HepG2 (cell line): ENCODE results near the gene TCN1. TPM values are rescaled to one million over a fixed set of nuclear protein-coding genes. Genes with fewer than 3 reads are reported as not detected.

Experiments
- ATAC-seq: fragments of 200-7000 bp; cut with Tn5 transposase; 3 replicates; pipeline ENCODE4 v1.9.1; 2020; ENCODE audit warnings: mild to moderate bottlenecking, moderate library complexity
- BruUV-seq: library from RNA; stranded (reverse); fragments of 400-500 nt; replicated peaks from 2 replicates; lab custom pipeline; 2021; lab: Mats Ljungman, UMichigan
- CTCF ChIA-PET: fragments of 300-600 bp; formaldehyde crosslinking; extraction: SDS; loops from one replicate; lab custom pipeline; 2021; ENCODE audit warnings: low total read pairs, inconsistent platforms, low intra/inter-chr PET ratio; lab: Yijun Ruan, JAX
- POLR2A ChIA-PET: fragments of 350-600 bp; sonication (Branson Sonifier 250); formaldehyde crosslinking; loops from one replicate; lab custom pipeline; 2020; ENCODE audit warnings: antibody characterized with exemption, inconsistent platforms; lab: Yijun Ruan, JAX
- DNase-seq: peaks from one replicate; pipeline ENCODE4 v3.0.0-alpha.2; 2015; ENCODE audit warnings: low spot score
- FAIRE-seq: peaks from 3 replicates; lab custom pipeline; 2011; peaks lifted over from hg19 to GRCh38; lab: Jason Lieb, UNC
- H2AFZ ChIP-seq: one replicate; pipeline ENCODE4 v1.6.1; 2011; ENCODE audit warnings: low read length, inconsistent platforms
- H3K27ac ChIP-seq: fragments of 300-600 bp; 3 replicates; pipeline ENCODE4 v1.8.0; 2011; ENCODE audit warnings: mixed run types, mild to moderate bottlenecking, mixed read lengths, low read length, inconsistent platforms; ENCODE audit not compliant: insufficient read depth; ENCODE audit errors: extremely low read length
- H3K27me3 ChIP-seq, 2 experiments: fragments of 200-600 bp in 1 of 2; 2 replicates in 1 of 2; 3 replicates in 1 of 2; pipeline versions ENCODE4 v1.6.0 to v1.8.0; 2011; ENCODE audit warnings: low read length in 2 of 2, mild to moderate bottlenecking in 2 of 2, moderate library complexity in 2 of 2, inconsistent platforms in 1 of 2; ENCODE audit not compliant: insufficient read depth in 2 of 2, control insufficient read depth in 1 of 2
- H3K36me3 ChIP-seq, 2 experiments: fragments of 200-600 bp in 1 of 2; replicated peaks in 1 of 2; 2 replicates in 1 of 2; 3 replicates in 1 of 2; pipeline versions ENCODE4 v1.5.1 to v1.8.0; 2011; ENCODE audit warnings: low read length in 2 of 2, inconsistent platforms in 1 of 2; ENCODE audit not compliant: insufficient read depth in 2 of 2, control insufficient read depth in 1 of 2
- H3K4me1 ChIP-seq: 2 replicates; pipeline ENCODE4 v1.5.1; 2012; ENCODE audit warnings: low read length, inconsistent platforms; ENCODE audit not compliant: insufficient read depth
- H3K4me2 ChIP-seq: 2 replicates; pipeline ENCODE4 v1.6.0; 2011; ENCODE audit warnings: low read depth, low read length, inconsistent platforms
- H3K4me3 ChIP-seq, 3 experiments: fragments of 200-600 bp in 1 of 3; sonication (generic), shearing (Covaris generic) in 1 of 3; replicated peaks in 1 of 3; 2 replicates each; pipeline ENCODE4 v1.5.1; 2011 to 2016; ENCODE audit warnings: low read length in 3 of 3, inconsistent platforms in 2 of 3, low read depth in 2 of 3, mild to moderate bottlenecking in 2 of 3, control low read depth in 1 of 3, mixed read lengths in 1 of 3; ENCODE audit not compliant: insufficient read depth in 1 of 3
- H3K79me2 ChIP-seq: one replicate; pipeline ENCODE4 v1.6.1; 2011; ENCODE audit warnings: low read length, inconsistent platforms; ENCODE audit not compliant: insufficient read depth
- H3K9ac ChIP-seq: 2 replicates; pipeline ENCODE4 v1.6.0; 2011; ENCODE audit warnings: mild to moderate bottlenecking, low read depth, low read length, inconsistent platforms; ENCODE audit not compliant: insufficient read depth
- H3K9me3 ChIP-seq: 2 replicates; pipeline ENCODE4 v1.5.1; 2012; ENCODE audit warnings: mild to moderate bottlenecking, low read length
- H4K20me1 ChIP-seq: 2 replicates; pipeline ENCODE4 v1.6.0; 2011; ENCODE audit warnings: inconsistent platforms, mild to moderate bottlenecking, low read length, moderate library complexity; ENCODE audit not compliant: insufficient read depth
- ARNTL ChIP-seq: sonication (generic); formaldehyde crosslinking; IDR thresholded peaks from 2 replicates; pipeline ENCODE4 v1.4.0; 2020; ENCODE audit warnings: mild to moderate bottlenecking, missing genetic modification reagents
- BRD4 ChIP-seq: sonication (generic); formaldehyde crosslinking; IDR thresholded peaks from 2 replicates; pipeline ENCODE4 v1.4.0; 2020; ENCODE audit warnings: missing genetic modification reagents
- CAMTA2 ChIP-seq: sonication (generic); formaldehyde crosslinking; IDR thresholded peaks from 2 replicates; pipeline ENCODE4 v1.4.0; 2020; ENCODE audit warnings: mild to moderate bottlenecking, missing genetic modification reagents, borderline replicate concordance
- GPN1 ChIP-seq: sonication (generic); formaldehyde crosslinking; IDR thresholded peaks from 2 replicates; pipeline ENCODE4 v1.5.1; 2020; ENCODE audit warnings: missing genetic modification reagents, borderline replicate concordance
- HMG20A ChIP-seq: IDR thresholded peaks from 2 replicates; pipeline ENCODE4 v1.6.1; 2016; ENCODE audit warnings: borderline replicate concordance
- SOX6 ChIP-seq, 2 experiments: fragments of 450-650 bp in 1 of 2; sonication (generic) in 1 of 2; formaldehyde crosslinking in 1 of 2; IDR thresholded peaks; 2 replicates each; pipeline versions ENCODE4 v1.4.0 to v1.6.1; 2017 to 2020; ENCODE audit warnings: antibody characterized with exemption in 1 of 2, mild to moderate bottlenecking in 1 of 2, missing genetic modification reagents in 1 of 2
- SRSF4 ChIP-seq: fragments of 200-400 bp; formaldehyde crosslinking; IDR thresholded peaks from one replicate; pipeline ENCODE4 v1.6.1; 2018; ENCODE audit warnings: mild to moderate bottlenecking, low read depth, low read length, moderate library complexity; ENCODE audit not compliant: poor library complexity, severe bottlenecking
- XRCC5 ChIP-seq: fragments of 200-400 bp; formaldehyde crosslinking; optimal IDR thresholded peaks from 2 replicates; pipeline ENCODE3; 2017; ENCODE audit warnings: mild to moderate bottlenecking, low read length
- ZBTB8A ChIP-seq: sonication (generic); formaldehyde crosslinking; IDR thresholded peaks from 2 replicates; pipeline ENCODE4 v1.4.0; 2020; ENCODE audit warnings: mild to moderate bottlenecking, low read depth, missing genetic modification reagents, borderline replicate concordance
- ZNF138 ChIP-seq: sonication (generic); formaldehyde crosslinking; IDR thresholded peaks from 2 replicates; pipeline ENCODE4 v1.5.0; 2020; ENCODE audit warnings: mild to moderate bottlenecking, low read depth, missing genetic modification reagents
- WGBS: methylation state at CpG from one replicate; pipeline ENCODE4 v1.1.6; 2017; ENCODE audit warnings: low lambda C conversion rate; 5-methylcytosine and 5-hydroxymethylcytosine counted together
- in situ Hi-C: cut with HindIII; loops from 2 replicates; pipeline ENCODE4 v1.10.0; 2017; ENCODE audit warnings: low pct_unique_long_range_greater_than_20kb; ENCODE audit not compliant: extremely low pct_ligation_motif_present
- intact Hi-C: fragments of 100-400 bp; cut with micrococcal nuclease; formaldehyde crosslinking; loops from one replicate; pipeline ENCODE4 v1.10.0; 2022; ENCODE audit not compliant: unreplicated experiment
- polyA plus RNA-seq, 8 experiments: library from polyadenylated mRNA; depleted of rRNA in 3 of 8; stranded (reverse) in 7 of 8; unstranded in 1 of 8; fragments of >200 nt; fragmentation: Illumina TruSeq in 4 of 8; extraction: Trizol in 4 of 8; gene quantifications; 2 replicates each; pipeline versions ENCODE4 v1.2.1 to v1.2.3, GENCODE V29; 2011 to 2016; ENCODE audit warnings: low read depth in 4 of 8, missing spikeins in 1 of 8, mixed read lengths in 1 of 8; ENCODE audit not compliant: insufficient read depth in 1 of 8
- total RNA-seq, 5 experiments: library from RNA; depleted of rRNA; stranded (reverse); fragments of >200 nt; fragmentation: Illumina TruSeq; extraction: Trizol; gene quantifications; 2 replicates each; pipeline ENCODE4 v1.2.3, GENCODE V29; 2016; ENCODE audit warnings: low read depth in 1 of 5
- TF ChIP-seq, protein P1 (sequence below): IDR thresholded peaks from 2 replicates; pipeline ENCODE4 v1.4.0; 2020; ENCODE audit warnings: mild to moderate bottlenecking, missing genetic modification reagents
- TF ChIP-seq, protein P2 (sequence below): IDR thresholded peaks from 2 replicates; pipeline ENCODE4 v1.6.1; 2016; ENCODE audit warnings: low read depth, control low read depth
- TF ChIP-seq, protein P3 (sequence below): sonication (generic); formaldehyde crosslinking; IDR thresholded peaks from 2 replicates; pipeline ENCODE4 v1.5.1; 2020; ENCODE audit warnings: missing genetic modification reagents, mild to moderate bottlenecking, borderline replicate concordance
- TF ChIP-seq, protein P4 (sequence below): IDR thresholded peaks from 2 replicates; pipeline ENCODE4 v1.6.1; 2016; ENCODE audit warnings: mild to moderate bottlenecking, missing biosample characterization, missing genetic modification reagents

The TCN1 gene
- total and polyA plus RNA-seq, 2 of the 13 experiments (the other 11 are each of a cell fraction or from before 2014, with no cell fraction given): not detected

DNA sequence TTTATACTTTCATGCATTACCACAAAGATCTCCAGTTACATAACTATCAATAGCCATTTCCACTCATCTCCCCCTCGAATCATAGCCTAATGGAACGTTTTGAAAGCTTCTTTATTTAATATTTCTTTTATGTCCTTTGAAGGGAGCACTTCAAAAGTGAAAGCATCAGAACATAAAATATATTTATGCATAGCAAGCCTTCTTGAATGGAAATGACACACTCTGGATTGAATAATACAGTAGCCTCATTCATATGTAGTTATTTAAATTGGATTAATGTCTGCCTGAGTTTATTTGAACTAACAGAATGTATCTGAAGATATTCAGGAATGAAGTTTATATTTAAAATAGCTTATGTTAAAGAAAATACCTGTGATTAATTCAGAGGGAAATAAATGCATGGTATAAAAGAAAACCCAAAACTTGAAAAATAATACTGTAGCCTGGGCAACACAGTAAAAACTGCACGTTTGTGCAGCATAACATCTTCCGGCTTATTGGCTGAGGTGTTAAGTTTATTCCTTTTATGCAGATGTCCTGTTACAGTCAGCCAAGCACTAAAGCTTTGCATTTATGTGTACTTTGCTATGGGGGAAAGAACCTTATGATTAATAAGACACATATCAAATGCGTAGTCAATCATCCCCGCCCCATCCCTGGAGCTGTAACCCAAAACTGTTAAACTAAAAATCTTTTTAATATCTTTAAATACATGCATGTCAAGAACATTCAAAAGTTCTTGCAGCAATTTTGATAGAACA is 34.3 kb upstream of the TCN1 start (continued):
- TF ChIP-seq, protein P1, sequence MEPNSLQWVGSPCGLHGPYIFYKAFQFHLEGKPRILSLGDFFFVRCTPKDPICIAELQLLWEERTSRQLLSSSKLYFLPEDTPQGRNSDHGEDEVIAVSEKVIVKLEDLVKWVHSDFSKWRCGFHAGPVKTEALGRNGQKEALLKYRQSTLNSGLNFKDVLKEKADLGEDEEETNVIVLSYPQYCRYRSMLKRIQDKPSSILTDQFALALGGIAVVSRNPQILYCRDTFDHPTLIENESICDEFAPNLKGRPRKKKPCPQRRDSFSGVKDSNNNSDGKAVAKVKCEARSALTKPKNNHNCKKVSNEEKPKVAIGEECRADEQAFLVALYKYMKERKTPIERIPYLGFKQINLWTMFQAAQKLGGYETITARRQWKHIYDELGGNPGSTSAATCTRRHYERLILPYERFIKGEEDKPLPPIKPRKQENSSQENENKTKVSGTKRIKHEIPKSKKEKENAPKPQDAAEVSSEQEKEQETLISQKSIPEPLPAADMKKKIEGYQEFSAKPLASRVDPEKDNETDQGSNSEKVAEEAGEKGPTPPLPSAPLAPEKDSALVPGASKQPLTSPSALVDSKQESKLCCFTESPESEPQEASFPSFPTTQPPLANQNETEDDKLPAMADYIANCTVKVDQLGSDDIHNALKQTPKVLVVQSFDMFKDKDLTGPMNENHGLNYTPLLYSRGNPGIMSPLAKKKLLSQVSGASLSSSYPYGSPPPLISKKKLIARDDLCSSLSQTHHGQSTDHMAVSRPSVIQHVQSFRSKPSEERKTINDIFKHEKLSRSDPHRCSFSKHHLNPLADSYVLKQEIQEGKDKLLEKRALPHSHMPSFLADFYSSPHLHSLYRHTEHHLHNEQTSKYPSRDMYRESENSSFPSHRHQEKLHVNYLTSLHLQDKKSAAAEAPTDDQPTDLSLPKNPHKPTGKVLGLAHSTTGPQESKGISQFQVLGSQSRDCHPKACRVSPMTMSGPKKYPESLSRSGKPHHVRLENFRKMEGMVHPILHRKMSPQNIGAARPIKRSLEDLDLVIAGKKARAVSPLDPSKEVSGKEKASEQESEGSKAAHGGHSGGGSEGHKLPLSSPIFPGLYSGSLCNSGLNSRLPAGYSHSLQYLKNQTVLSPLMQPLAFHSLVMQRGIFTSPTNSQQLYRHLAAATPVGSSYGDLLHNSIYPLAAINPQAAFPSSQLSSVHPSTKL: no peak
- TF ChIP-seq, protein P2, sequence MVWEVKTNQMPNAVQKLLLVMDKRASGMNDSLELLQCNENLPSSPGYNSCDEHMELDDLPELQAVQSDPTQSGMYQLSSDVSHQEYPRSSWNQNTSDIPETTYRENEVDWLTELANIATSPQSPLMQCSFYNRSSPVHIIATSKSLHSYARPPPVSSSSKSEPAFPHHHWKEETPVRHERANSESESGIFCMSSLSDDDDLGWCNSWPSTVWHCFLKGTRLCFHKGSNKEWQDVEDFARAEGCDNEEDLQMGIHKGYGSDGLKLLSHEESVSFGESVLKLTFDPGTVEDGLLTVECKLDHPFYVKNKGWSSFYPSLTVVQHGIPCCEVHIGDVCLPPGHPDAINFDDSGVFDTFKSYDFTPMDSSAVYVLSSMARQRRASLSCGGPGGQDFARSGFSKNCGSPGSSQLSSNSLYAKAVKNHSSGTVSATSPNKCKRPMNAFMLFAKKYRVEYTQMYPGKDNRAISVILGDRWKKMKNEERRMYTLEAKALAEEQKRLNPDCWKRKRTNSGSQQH (CRISPR knock-in tag): no peak
- TF ChIP-seq BRD4 (no peak), GPN1 (no peak)

DNA sequence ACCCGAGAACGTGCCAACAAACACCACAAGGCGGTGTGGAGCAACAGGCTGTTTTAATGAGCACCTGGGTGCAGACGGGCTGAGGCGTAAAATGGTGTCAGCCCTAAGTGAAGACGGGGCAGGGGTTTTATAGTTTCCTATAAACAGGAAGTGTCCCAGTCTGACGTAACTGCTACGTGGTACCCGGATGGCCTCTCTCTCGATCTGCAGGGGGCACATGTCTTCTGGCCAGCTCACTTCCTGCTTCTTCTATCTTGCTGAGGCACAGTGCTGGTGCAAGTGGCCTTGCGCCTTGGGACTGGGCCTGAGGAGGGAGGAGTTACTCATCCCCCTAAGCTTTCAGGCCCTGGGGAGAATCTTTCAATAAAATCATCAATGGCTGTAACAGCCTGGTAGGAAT is 33.2 kb upstream of the TCN1 start:
- Histone ChIP-seq H3K36me3 (no peaks in the 10 kb centered on the region), H3K79me2 (no peaks in the 10 kb centered on the region), H3K4me2 (no peak overlapping the region), H3K27ac (no peak overlapping the region), H3K9me3 (no peaks in the 10 kb centered on the region), H2AFZ (no peak overlapping the region), H3K9ac (no peak overlapping the region), H4K20me1 (no peaks in the 10 kb centered on the region), H3K4me3 (no peak overlapping the region), H3K27me3 (no peaks in the 10 kb centered on the region; a peak in 1 of 5 replicates), H3K4me1 (no peaks in the 10 kb centered on the region)
- DNase-seq (no peak), FAIRE-seq (no peak), ATAC-seq (no peak)
- WGBS: 73% methylated on average over 11 of the region's 11 CpGs
- ChIA-PET CTCF (no interaction called here), POLR2A (no interaction called here)
- BruUV-seq: no TSS peak
- in situ Hi-C loops (no loop called here), intact Hi-C loops (no loop called here)
- TF ChIP-seq XRCC5: no peak
- no peak for TF ChIP-seq ZBTB8A
- TF ChIP-seq HMG20A (CRISPR knock-in tag): no peak
- TF ChIP-seq, protein P3, sequence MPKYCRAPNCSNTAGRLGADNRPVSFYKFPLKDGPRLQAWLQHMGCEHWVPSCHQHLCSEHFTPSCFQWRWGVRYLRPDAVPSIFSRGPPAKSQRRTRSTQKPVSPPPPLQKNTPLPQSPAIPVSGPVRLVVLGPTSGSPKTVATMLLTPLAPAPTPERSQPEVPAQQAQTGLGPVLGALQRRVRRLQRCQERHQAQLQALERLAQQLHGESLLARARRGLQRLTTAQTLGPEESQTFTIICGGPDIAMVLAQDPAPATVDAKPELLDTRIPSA (CRISPR knock-in tag): no peak
- no peak for TF ChIP-seq ZNF138 (CRISPR knock-in tag)
- TF ChIP-seq SRSF4: no peak
- TF ChIP-seq ARNTL (CRISPR knock-in tag): no peak
- TF ChIP-seq, protein P4, sequence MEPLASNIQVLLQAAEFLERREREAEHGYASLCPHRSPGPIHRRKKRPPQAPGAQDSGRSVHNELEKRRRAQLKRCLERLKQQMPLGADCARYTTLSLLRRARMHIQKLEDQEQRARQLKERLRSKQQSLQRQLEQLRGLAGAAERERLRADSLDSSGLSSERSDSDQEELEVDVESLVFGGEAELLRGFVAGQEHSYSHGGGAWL (CRISPR knock-in tag): no peak
- TF ChIP-seq CAMTA2: no peak
- no peak for TF ChIP-seq SOX6 (IDR thresholded peaks at IDR 0.05)
- TF ChIP-seq SOX6 (CRISPR knock-in tag; IDR thresholded peaks at IDR 0.05): no peak
